HepG2 (cell line): ENCODE results near the gene RASSF4. TPM values are rescaled to one million over a fixed set of nuclear protein-coding genes. Genes with fewer than 3 reads are reported as not detected.
A peak's percentile ranks its signal among the peaks of the same experiment; 100 is the strongest.

Experiments used
- BORCS8-MEF2B ChIP-seq: sonication (generic); formaldehyde crosslinking; IDR thresholded peaks from 2 replicates; pipeline ENCODE4 v1.8.0; 2022; ENCODE audit warnings: mild to moderate bottlenecking, missing genetic modification reagents
- BRF2 ChIP-seq: sonication (generic); formaldehyde crosslinking; IDR thresholded peaks from 2 replicates; pipeline ENCODE4 v1.8.1; 2022; ENCODE audit warnings: mild to moderate bottlenecking, missing genetic modification reagents
- CBX1 ChIP-seq: IDR thresholded peaks from one replicate; pipeline ENCODE4 v1.6.1; 2016; ENCODE audit warnings: antibody characterized with exemption, low read depth
- CC2D1A ChIP-seq: sonication (generic); formaldehyde crosslinking; IDR thresholded peaks from 2 replicates; pipeline ENCODE4 v1.8.1; 2023; ENCODE audit warnings: mild to moderate bottlenecking, missing genetic modification reagents
- DNMT3B ChIP-seq: conservative IDR thresholded peaks from 2 replicates; pipeline ENCODE4 v1.6.1; 2016; ENCODE audit warnings: missing biosample characterization, control low read depth
- FOXP1 ChIP-seq, 2 experiments: fragments of 450-650 bp in 1 of 2; IDR thresholded peaks; 2 replicates each; pipeline ENCODE4 v1.6.1; 2017 to 2018; ENCODE audit warnings: antibody characterized with exemption in 1 of 2
- HDAC2 ChIP-seq: sonication (generic); formaldehyde crosslinking; IDR thresholded peaks from 2 replicates; pipeline ENCODE4 v1.4.0; 2020; ENCODE audit warnings: missing genetic modification reagents
- HINFP ChIP-seq: sonication (generic); formaldehyde crosslinking; IDR thresholded peaks from 2 replicates; pipeline ENCODE4 v1.4.0; 2020; ENCODE audit warnings: low read depth, mild to moderate bottlenecking, missing genetic modification reagents
- JDP2 ChIP-seq: sonication (generic); formaldehyde crosslinking; IDR thresholded peaks from 2 replicates; pipeline ENCODE4 v1.8.1; 2022; ENCODE audit warnings: missing genetic modification reagents, borderline replicate concordance
- KLF16 ChIP-seq, 2 experiments: sonication (generic) in 1 of 2; formaldehyde crosslinking in 1 of 2; IDR thresholded peaks; 2 replicates each; pipeline versions ENCODE4 v1.6.1 to v1.8.0; 2016 to 2023; ENCODE audit warnings: missing genetic modification reagents in 2 of 2, missing compliant biosample characterization in 1 of 2
- KMT2A ChIP-seq: sonication (generic); formaldehyde crosslinking; IDR thresholded peaks from 2 replicates; pipeline ENCODE4 v1.4.0; 2020; ENCODE audit warnings: missing genetic modification reagents
- MAX ChIP-seq: IDR thresholded peaks from 2 replicates; pipeline ENCODE4 v1.6.1; 2012; ENCODE audit warnings: inconsistent platforms
- PHF5A ChIP-seq: IDR thresholded peaks from one replicate; pipeline ENCODE4 v1.6.1; 2018; ENCODE audit warnings: low read depth, missing genetic modification reagents; ENCODE audit not compliant: unreplicated experiment
- SETDB1 ChIP-seq: sonication (generic); formaldehyde crosslinking; IDR thresholded peaks from 2 replicates; pipeline ENCODE4 v1.5.1; 2020; ENCODE audit warnings: missing genetic modification reagents, mild to moderate bottlenecking, borderline replicate concordance
- ZBTB8A ChIP-seq: sonication (generic); formaldehyde crosslinking; IDR thresholded peaks from 2 replicates; pipeline ENCODE4 v1.4.0; 2020; ENCODE audit warnings: mild to moderate bottlenecking, low read depth, missing genetic modification reagents, borderline replicate concordance
- ZKSCAN5 ChIP-seq: sonication (generic); formaldehyde crosslinking; IDR thresholded peaks from 2 replicates; pipeline ENCODE4 v1.5.1; 2020; ENCODE audit warnings: mild to moderate bottlenecking, missing genetic modification reagents
- ZMAT3 ChIP-seq: sonication (generic); formaldehyde crosslinking; conservative IDR thresholded peaks from 2 replicates; pipeline ENCODE4 v1.7.0; 2021; ENCODE audit warnings: missing genetic modification reagents
- ZNF101 ChIP-seq: sonication (generic); formaldehyde crosslinking; IDR thresholded peaks from 2 replicates; pipeline ENCODE4 v1.4.0; 2020; ENCODE audit warnings: mild to moderate bottlenecking, low read depth, missing genetic modification reagents, borderline replicate concordance
- ZNF205 ChIP-seq: IDR thresholded peaks from 2 replicates; pipeline ENCODE4 v1.6.1; 2018; ENCODE audit warnings: missing biosample characterization, missing genetic modification reagents
- ZNF317 ChIP-seq: sonication (generic); formaldehyde crosslinking; IDR thresholded peaks from 2 replicates; pipeline ENCODE4 v1.5.0; 2020; ENCODE audit warnings: mild to moderate bottlenecking, missing genetic modification reagents
- ZNF34 ChIP-seq: sonication (generic); formaldehyde crosslinking; IDR thresholded peaks from 2 replicates; pipeline ENCODE4 v1.4.0; 2020; ENCODE audit warnings: mild to moderate bottlenecking, missing genetic modification reagents, borderline replicate concordance
- ZNF451 ChIP-seq: sonication (generic); formaldehyde crosslinking; IDR thresholded peaks from 2 replicates; pipeline ENCODE4 v1.5.0; 2020; ENCODE audit warnings: mild to moderate bottlenecking, missing genetic modification reagents
- ZNF501 ChIP-seq: sonication (generic); formaldehyde crosslinking; IDR thresholded peaks from 2 replicates; pipeline ENCODE4 v1.5.1; 2020; ENCODE audit warnings: mild to moderate bottlenecking, moderate library complexity, missing genetic modification reagents
- ZNF512B ChIP-seq: sonication (generic); formaldehyde crosslinking; IDR thresholded peaks from 2 replicates; pipeline ENCODE4 v1.5.1; 2020; ENCODE audit warnings: missing genetic modification reagents, mild to moderate bottlenecking, borderline replicate concordance
- ZNF816 ChIP-seq: sonication (generic); formaldehyde crosslinking; IDR thresholded peaks from 2 replicates; pipeline ENCODE4 v1.8.0; 2022; ENCODE audit warnings: missing genetic modification reagents, mild to moderate bottlenecking, borderline replicate concordance
- polyA plus RNA-seq, 8 experiments: library from polyadenylated mRNA; depleted of rRNA in 3 of 8; stranded (reverse) in 7 of 8; unstranded in 1 of 8; fragments of >200 nt; fragmentation: Illumina TruSeq in 4 of 8; extraction: Trizol in 4 of 8; gene quantifications; 2 replicates each; pipeline versions ENCODE4 v1.2.1 to v1.2.3, GENCODE V29; 2011 to 2016; ENCODE audit warnings: low read depth in 4 of 8, missing spikeins in 1 of 8, mixed read lengths in 1 of 8; ENCODE audit not compliant: insufficient read depth in 1 of 8
- total RNA-seq, 5 experiments: library from RNA; depleted of rRNA; stranded (reverse); fragments of >200 nt; fragmentation: Illumina TruSeq; extraction: Trizol; gene quantifications; 2 replicates each; pipeline ENCODE4 v1.2.3, GENCODE V29; 2016; ENCODE audit warnings: low read depth in 1 of 5

RASSF4 gene
- total and polyA plus RNA-seq, 2 of the 13 experiments (the other 11 are each of a cell fraction or from before 2014, with no cell fraction given), result 34.0 to 51.7 TPM

GRCh38 chr10:44959247-44960087 is at the start of gene RASSF4 (continued):
- TF ChIP-seq JDP2 (CRISPR knock-in tag) (no peak; the same call in 1 of the 2 replicates), BRF2 (CRISPR knock-in tag) (no peak), KMT2A (CRISPR knock-in tag) (peak; percentile 54), HINFP (CRISPR knock-in tag) (peak; percentile 48; the same call in 1 of the 2 replicates), ZNF101 (CRISPR knock-in tag) (no peak), KLF16 (CRISPR knock-in tag; IDR thresholded peaks at IDR 0.05) (peak in 1 of 2 experiments; percentile 61; a peak in 2 of 4 replicates), CBX1 (peak; percentile 27), SETDB1 (CRISPR knock-in tag) (no peak), DNMT3B (CRISPR knock-in tag) (no peak), ZNF34 (CRISPR knock-in tag) (no peak), BORCS8-MEF2B (CRISPR knock-in tag) (0 out of 2 replicates have a peak, but pooled peaks have one; percentile 53), ZKSCAN5 (CRISPR knock-in tag) (no peak), ZBTB8A (CRISPR knock-in tag) (peak; percentile 9; the same call in 1 of the 2 replicates), ZNF816 (CRISPR knock-in tag) (no peak), PHF5A (no peak), CC2D1A (no peak), ZNF501 (CRISPR knock-in tag) (peak; percentile 51; the same call in 1 of the 2 replicates), ZNF451 (no peak; the same call in none of the 2 replicates), HDAC2 (no peak), ZNF512B (CRISPR knock-in tag) (no peak), ZMAT3 (CRISPR knock-in tag) (peak; percentile 73; the same call in 1 of the 2 replicates), ZNF205 (CRISPR knock-in tag) (no peak), ZNF317 (CRISPR knock-in tag) (peak; percentile 53; the same call in 1 of the 2 replicates), MAX (peak; percentile 84), FOXP1 (IDR thresholded peaks at IDR 0.05) (no peak), FOXP1 (CRISPR knock-in tag; IDR thresholded peaks at IDR 0.05) (no peak)
